Lung (tissue), 12 donors: ENCODE data around the gene CXCL14. TPM values are rescaled to one million over a fixed set of nuclear protein-coding genes. Genes with fewer than 3 reads are reported as not detected.

ENCODE experiments used
- ATAC-seq: fragments of 200-7000 bp; cut with Tn5 transposase; one replicate; pipeline ENCODE4 v1.9.1; 2020; ENCODE audit warnings: moderate number of reproducible peaks; ENCODE audit not compliant: insufficient read depth, low FRiP score
- DNase-seq, 3 donors: peaks; one replicate each; pipeline ENCODE4 v3.0.0-alpha.2; 2013 to 2017
- H3K27ac ChIP-seq, 2 donors: one replicate each; pipeline ENCODE4 v1.5.1; 2013; ENCODE audit warnings: mild to moderate bottlenecking in 2 of 2, moderate library complexity in 2 of 2, control low read depth in 1 of 2, inconsistent platforms in 1 of 2, low read depth in 1 of 2, low read length in 1 of 2
- H3K27me3 ChIP-seq, 3 donors: one replicate each; pipeline ENCODE4 v1.5.1; 2013; ENCODE audit warnings: low read length in 2 of 3; ENCODE audit not compliant: control insufficient read depth in 3 of 3, insufficient read depth in 3 of 3
- H3K36me3 ChIP-seq, 4 donors: one replicate each; pipeline ENCODE4 v1.5.1; 2013; ENCODE audit warnings: low read length in 4 of 4, mild to moderate bottlenecking in 1 of 4, moderate library complexity in 1 of 4; ENCODE audit not compliant: control insufficient read depth in 4 of 4, insufficient read depth in 4 of 4
- H3K4me1 ChIP-seq, 5 donors: one replicate each; pipeline ENCODE4 v1.5.1; 2013; ENCODE audit warnings: low read length in 5 of 5, mild to moderate bottlenecking in 2 of 5, moderate library complexity in 1 of 5; ENCODE audit not compliant: control insufficient read depth in 5 of 5, insufficient read depth in 5 of 5
- H3K4me3 ChIP-seq: one replicate; pipeline ENCODE4 v1.5.1; 2013; ENCODE audit warnings: mild to moderate bottlenecking, control low read depth, moderate library complexity
- H3K9ac ChIP-seq, 2 donors: one replicate each; pipeline ENCODE4 v1.5.1; 2013; ENCODE audit warnings: low read length in 2 of 2, control low read depth in 1 of 2; ENCODE audit not compliant: insufficient read depth in 1 of 2
- H3K9me3 ChIP-seq, 4 donors: one replicate each; pipeline ENCODE4 v1.5.1; 2013; ENCODE audit warnings: low read length in 3 of 4, mild to moderate bottlenecking in 1 of 4, moderate library complexity in 1 of 4; ENCODE audit not compliant: control insufficient read depth in 4 of 4, insufficient read depth in 3 of 4
- CTCF ChIP-seq: IDR thresholded peaks from 2 replicates; pipeline ENCODE4 v1.5.1; 2012; ENCODE audit warnings: mild to moderate bottlenecking; ENCODE audit errors: control extremely low read depth, extremely low read depth
- WGBS, 2 donors: extraction: QIAGEN DNeasy Blood & Tissue Kit; methylation state at CpG; one replicate each; pipeline ENCODE4 v1.1.7; 2013; 5-methylcytosine and 5-hydroxymethylcytosine counted together
- polyA plus RNA-seq, 2 donors: library from polyadenylated mRNA; stranded (reverse); fragments of 200-250 nt; gene quantifications; one replicate each; pipeline ENCODE4 v1.2.1, GENCODE V29; 2013
- total RNA-seq, 2 donors: library from RNA; depleted of rRNA in 1 of 2; stranded (reverse); fragments of >200 nt in 1 of 2; gene quantifications; one replicate each; pipeline ENCODE4 v1.2.1, GENCODE V29; 2014 to 2021
- donor health status: control.
- donor health status: control.
- donor health status: Bipolar disorder and iron deficiency.
- donor health status: healthy.
- donor health status: DM: yes; HTN: yes; CAD: no.

CXCL14 gene
- total and polyA plus RNA-seq, 4 donors, result 1.6 to 31.4 (median 2.4) TPM

- H3K9me3 ChIP-seq, result peaks cover 0 to 2% (median 0%) of the 10 kb centered on the region in 4 donors
- H3K36me3 ChIP-seq, result no peaks in the 10 kb centered on the region
- DNase-seq (no peak), ATAC-seq (no peak)
- no peak for TF ChIP-seq CTCF
- no peak overlapping the region for H3K9ac ChIP-seq
- WGBS, 2 donors, result 48 to 58% methylated on average over 2 of the region's 2 CpGs
- no peak overlapping the region for H3K4me3 ChIP-seq
- peaks cover 0 to 2% (median 0%) of the 10 kb centered on the region in 3 donors for H3K27me3 ChIP-seq
- peaks cover 0 to 16% (median under 1%) of the 10 kb centered on the region in 5 donors for H3K4me1 ChIP-seq
- no peak overlapping the region for H3K27ac ChIP-seq
Observed at GRCh38 chr5:135593886-135594285, 15.1 kb upstream of the CXCL14 start.

- no peak for ATAC-seq
- 77 to 84% methylated on average over 3 of the region's 3 CpGs for WGBS, 2 donors
- TF ChIP-seq CTCF, result no peak
- peaks cover 0 to 2% (median 0%) of the 10 kb centered on the region in 4 donors for H3K9me3 ChIP-seq
- H3K27ac ChIP-seq, result no peak overlapping the region
- no peaks in the 10 kb centered on the region for H3K36me3 ChIP-seq
- H3K4me3 ChIP-seq, result no peak overlapping the region
- H3K27me3 ChIP-seq, result peaks cover 0 to 2% (median 0%) of the 10 kb centered on the region in 3 donors
- no peak overlapping the region for H3K9ac ChIP-seq
- peak in 1 of 3 donors; percentile 5 for DNase-seq
- H3K4me1 ChIP-seq, result peaks cover 0 to 17% (median 8%) of the 10 kb centered on the region in 5 donors
Observed at GRCh38 chr5:135593141-135593540, 14.3 kb upstream of the CXCL14 start.

- Histone ChIP-seq H3K9ac (no peak overlapping the region), H3K36me3 (no peaks in the 10 kb centered on the region), H3K27me3 (peaks cover 0 to 2% (median 0%) of the 10 kb centered on the region in 3 donors), H3K4me1 (peaks cover 0 to 24% (median 12%) of the 10 kb centered on the region in 5 donors), H3K27ac (no peak overlapping the region), H3K4me3 (no peak overlapping the region), H3K9me3 (peaks cover 0 to 2% (median 0%) of the 10 kb centered on the region in 4 donors)
- WGBS, 2 donors, result 71 to 87% methylated on average over 6 of the region's 6 CpGs
- no peak for TF ChIP-seq CTCF
- ATAC-seq (no peak), DNase-seq (no peak)
Observed at GRCh38 chr5:135592312-135593045, 13.7 kb upstream of the CXCL14 start.
